GM19035 (cell line): ENCODE data around the gene SEMA6A.

Source experiments
- ATAC-seq: cut with Tn5 transposase; IDR thresholded peaks from one replicate; pipeline ENCODE4 v1.9.1; 2021; ENCODE audit not compliant: unreplicated experiment

The SEMA6A gene

DNA sequence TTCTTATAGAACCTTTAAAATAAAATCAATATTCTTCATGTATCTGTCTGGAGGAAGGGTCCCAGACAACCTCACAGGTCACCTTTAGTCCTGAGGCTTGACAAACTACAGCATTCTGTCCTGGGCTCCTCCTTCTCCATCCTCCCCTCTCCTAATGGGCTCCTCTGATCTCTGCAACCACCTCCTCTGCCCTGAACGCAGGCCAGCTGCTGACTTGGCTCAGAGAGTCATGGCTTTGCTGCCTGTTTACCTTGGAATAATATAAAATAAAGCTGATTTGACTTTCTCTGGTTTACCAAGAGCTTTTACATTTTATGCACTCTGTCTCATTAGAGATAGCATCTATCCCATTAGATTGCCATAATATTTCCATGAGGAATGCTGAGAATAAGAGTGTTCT lies 159.4 kb downstream of the SEMA6A start:
- no peak for ATAC-seq

DNA sequence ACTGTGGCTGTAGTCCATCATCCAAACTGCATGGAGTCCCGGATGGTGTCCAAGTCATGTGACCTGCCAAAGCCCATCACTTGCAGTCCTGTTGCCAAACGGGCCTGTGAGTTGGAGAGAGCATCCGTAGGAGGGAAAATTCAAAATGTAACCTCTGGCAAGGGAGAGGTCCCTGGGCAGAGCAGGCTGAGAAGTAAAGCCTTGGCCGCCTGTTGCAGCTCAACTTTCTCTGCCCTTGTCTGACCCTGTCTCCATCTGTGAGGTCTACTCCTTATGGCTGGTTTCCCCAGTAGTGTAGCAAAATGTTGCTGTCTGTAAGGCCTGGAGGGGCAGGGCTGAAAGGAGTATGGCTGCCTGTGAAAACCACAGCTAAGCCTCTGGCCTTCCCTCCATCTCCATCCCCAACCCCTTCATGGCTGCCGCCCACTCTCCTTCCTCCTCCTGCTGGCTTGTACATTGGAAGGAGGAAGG lies 163.5 kb downstream of the SEMA6A start:
- no peak for ATAC-seq

DNA sequence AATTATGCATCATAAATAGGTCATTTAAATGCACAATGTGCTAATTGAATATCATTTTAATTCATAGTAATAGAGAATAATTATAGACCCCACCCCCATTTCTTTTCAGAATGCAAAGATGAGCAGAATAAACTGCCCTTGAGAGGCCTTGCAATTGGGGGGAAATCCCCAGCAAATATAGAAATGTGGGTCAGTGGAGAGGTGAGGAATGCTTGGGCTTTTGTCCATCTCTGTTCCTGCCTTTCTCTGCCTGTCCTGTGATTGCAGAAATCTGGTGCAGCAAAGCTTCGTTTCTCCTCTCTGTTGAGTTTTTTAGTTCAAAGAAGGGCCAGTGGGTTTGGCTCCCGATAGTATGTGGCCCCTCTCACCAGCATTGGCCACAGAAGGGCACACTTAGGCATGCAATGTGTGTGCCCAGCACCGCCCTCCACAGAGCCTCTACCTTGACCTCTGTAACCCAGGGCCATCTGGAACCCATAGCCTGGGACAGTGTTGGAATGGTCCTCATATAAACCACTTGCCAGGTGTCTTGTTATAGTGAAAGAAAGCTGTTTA lies 164.2 kb downstream of the SEMA6A start:
- no peak for ATAC-seq

DNA sequence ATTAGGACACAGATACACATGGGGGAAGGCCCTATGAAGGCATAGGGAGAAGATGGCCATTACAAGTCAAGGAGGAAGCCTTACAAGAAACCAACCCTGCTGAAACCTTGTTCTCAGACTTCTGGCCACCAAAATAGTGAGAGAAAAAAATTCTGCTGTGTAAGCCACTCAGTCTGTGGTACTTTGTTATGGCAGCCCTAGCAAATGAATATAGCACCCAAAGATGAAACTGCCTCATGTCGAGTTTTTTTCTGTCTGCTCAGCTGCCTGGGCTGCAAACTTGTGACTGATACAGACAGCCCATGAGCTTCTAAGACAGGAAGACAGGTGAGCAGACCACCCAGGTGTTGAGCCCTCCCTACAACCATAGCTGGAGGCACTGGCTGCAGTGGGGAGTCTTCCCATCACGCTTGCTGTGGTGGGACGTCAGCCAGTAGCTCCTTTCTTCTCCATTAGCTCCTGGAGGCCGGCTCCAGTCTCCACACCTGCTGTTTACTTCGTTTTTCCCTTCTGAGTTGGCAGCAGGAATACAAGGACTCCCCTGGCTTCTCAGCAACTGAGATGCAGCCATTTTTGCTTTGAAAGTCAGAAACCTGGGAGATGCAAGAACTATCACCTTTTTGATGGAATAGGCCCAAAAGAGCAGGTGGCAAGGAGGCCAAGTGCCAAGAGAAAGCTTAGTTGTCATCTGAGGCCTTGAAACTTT lies 164.9 kb downstream of the SEMA6A start:
- ATAC-seq = no peak

DNA sequence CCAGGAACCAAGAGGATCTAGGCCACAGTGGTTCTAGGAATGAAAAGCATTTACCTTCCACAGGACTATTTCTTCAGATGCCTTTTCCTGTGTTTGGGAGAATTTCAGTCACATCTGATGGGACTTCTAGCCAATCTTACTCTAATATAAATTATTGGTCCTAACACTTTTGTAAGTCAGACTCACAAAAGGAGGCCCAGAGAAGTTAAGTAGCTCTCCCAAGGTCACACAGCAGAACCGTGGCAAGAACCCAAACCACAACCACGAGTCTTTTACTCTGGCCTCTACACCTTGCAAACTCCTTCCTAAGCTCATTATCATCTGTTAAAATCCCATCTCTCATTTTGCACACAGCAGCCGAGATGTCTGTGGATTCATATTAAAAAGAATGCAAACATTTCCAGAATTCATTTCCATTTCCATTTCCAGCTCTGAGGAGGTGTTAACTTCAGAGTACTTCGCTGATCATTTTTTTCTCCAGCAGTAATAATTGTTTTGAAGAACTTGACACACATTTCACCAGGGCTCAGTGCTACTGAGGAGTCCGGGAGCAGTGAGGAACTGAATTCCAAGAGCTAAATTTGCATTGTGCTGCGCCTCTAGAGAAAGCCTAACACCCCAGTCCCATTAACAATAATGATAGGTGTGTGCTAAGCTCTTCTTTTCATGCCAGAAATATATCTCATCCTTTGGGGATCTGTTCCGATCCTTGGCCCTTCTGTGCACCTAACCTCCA lies 168.1 kb downstream of the SEMA6A start:
- no peak for ATAC-seq

DNA sequence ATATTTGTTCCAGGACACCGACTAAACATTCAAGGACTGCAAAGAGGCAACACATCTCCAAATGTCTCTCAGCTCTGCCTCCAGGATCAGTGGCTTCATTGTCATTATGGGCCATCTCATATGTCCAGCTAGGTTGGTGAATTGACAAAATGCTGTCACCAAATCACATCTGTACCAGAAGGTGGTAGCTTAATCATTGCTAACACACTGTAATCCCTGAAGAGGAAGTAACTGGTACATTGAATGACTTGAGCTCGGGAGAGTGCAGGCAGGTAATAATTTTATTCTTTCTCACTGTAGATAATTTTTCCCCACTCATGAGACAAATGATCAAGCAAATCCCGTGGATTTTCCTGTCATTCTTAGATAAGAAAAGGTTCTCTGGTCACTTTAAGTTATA lies 169.8 kb downstream of the SEMA6A start:
- no peak for ATAC-seq

DNA sequence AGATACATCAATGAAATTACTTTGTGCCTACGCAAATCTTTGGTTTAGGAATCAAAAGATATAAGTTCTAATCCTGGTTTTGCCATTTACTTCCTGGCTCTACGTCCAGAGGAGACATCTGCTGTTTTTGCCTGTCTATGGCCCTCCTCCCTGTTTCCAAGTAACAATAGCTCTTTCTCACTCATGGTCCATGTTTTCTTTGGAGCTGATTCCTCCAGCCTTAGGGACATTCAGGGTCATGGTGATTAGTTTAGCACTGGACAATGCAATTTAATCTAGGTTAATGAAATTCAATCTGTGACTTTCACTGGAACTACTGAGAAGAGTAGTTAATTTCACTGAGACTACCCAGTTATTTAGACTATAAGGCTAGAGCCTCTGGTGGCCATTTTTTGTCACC lies 170.6 kb downstream of the SEMA6A start:
- ATAC-seq = no peak

DNA sequence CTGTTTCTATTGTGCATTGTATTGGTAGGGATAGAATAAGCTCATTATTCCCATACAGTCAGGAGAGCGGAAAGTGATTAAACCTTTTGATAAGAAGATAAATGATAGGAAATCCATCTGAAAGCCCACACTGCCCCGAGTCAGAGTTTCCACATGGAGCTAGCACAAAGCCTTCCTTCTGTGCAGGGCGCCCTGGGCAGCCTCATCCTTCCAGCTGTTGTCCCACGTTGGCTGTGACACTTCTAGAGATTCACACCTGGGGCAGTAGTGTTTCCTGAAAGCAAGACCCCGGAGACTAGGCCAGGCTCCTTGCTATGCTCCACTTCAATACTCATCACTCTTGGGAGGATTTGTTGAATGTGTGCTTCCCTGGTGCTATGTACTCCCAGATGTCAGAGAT lies 172.4 kb downstream of the SEMA6A start:
- ATAC-seq = no peak

DNA sequence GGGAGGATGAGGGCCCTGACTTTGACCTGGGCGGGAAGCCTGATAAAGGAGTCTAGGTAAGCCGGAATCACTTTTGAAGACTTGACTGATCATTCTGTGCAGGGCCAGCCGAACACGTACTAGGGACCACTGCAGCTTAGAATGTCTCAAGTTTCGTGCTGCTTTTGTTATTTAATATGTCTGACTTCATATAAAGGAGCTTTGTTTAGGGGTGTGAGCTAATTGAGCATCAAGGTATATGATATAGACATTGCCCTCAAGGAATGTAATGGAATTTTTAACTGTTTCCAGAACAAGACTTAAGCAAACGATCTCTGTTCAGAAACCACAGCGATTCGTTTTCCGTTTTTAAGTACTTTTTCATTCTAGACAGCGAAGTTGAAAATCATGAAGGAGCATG lies 173.0 kb downstream of the SEMA6A start:
- no peak for ATAC-seq

DNA sequence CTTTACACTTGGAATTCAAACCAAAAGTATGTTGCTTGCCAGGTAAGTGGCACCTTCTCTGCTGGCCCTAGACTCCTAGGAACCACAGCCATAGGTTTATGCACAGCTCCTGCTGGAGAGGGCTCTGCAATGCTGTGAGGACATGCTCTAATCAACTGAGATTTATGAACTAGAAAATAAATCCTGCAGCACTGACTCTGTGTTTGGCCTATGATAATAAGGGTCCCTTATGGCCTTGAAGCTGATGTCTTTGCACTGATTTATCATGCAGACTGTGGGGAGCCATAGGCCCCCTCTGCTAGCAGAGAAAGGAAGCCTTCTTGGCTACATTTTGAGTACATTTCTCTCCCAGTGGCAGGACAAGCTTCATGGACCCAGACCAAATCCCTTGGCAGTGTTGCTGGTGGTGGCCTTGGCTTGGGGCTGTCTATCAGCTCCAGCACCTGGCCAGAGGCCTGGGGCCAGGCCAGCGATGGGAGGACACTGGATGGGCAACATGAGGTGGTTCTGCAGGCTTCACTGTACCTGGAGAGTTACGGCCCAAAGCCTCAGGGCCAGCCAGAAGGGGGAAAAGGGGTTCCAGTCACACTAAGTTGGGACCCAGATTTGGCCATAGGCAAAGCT lies 178.0 kb downstream of the SEMA6A start:
- no peak for ATAC-seq

DNA sequence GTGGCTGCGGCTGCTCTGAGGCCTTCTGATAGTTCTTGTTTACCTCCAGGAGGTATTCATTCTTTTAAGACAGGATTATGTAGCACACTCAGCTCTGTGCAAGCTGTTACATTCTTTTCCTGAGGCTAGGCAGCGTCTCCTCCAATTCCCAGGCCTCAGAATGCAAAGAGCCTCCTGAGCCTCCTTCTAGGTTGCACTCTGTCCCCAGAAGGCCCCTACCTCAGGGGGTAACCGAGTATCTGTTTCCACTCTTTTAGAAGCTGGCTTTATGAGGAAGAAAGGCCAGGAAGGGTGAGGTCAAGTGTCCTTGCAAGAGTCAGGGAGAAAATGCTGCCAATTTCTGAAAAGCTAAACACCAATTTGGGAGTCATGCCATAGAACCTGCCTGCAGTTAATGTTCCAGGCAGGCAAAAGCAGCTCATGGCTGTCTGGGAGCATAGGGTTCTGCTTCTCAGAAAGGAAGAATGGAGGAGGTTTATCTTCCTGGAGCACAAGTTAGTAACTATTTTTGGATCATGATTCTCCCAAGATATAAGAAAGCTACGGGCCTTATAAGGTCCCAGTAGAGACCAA lies 178.9 kb downstream of the SEMA6A start:
- ATAC-seq = no peak

DNA sequence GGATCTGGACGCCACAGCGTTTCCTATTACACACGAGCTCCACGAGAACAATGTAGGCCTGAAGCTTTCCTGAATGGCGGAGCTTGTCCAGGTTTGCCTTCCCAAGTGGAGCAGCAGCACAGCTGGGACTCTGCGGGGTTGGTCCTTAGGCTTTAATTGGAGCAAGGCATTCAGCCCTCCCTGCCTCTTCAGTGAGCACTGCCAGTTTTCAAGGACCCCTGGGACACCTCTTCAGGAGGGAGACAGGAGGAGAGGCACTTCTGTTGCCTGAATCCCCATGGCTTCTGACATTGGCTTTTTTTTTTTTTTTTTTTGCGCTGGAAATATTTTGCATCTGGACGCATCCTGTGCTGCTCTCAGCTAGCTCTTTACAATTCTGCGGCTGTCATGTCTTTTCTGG lies 179.4 kb downstream of the SEMA6A start:
- ATAC-seq = no peak

DNA sequence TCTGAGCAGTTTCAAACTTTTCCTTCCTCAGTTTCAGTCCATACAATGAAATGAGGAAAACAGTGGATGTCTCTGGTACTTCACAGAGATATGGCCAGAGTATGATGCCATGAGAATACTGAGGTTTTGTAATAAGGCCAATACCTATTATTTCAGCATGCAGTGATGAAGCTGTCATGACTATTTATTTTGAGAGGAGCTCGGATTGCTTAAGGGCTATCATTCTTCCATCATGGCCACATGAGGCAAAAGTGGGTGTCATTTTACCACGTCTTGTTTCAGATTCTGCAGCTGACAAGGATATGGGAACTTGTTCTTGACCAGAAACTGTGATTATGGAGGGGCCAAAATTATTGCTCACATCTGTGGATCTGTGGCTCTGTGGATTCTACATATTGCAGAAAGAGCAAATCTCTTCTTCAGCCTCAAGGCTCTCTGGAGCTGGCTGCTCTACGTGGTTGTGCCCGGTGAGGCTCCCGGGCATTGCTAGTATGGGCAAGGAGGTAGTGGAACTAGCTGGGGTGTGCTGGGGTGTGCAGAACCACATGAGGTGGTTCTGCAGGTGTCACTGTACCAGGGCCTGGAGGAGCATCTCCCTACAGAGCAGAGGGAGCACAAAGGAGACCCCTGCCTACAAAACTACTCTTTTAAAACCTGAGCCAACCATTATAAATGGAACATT lies 180.3 kb downstream of the SEMA6A start:
- ATAC-seq = no peak
